Ascending aorta (tissue), 2 donors: ENCODE measurements around the gene NR3C1. TPM values are rescaled to one million over a fixed set of nuclear protein-coding genes. Genes with fewer than 3 reads are reported as not detected.

Source experiments
- DNase-seq, 2 donors: peaks; one replicate each; pipeline ENCODE4 v3.0.0-alpha.2; 2019; ENCODE audit warnings: low spot score in 2 of 2
- H3K27ac ChIP-seq, 2 donors: fragments of 200-600 bp; sonication (generic); one replicate each; pipeline ENCODE4 v1.5.1; 2016 to 2017; ENCODE audit warnings: mild to moderate bottlenecking in 1 of 2
- H3K27me3 ChIP-seq: fragments of 200-600 bp; sonication (generic); one replicate; pipeline ENCODE4 v1.5.1; 2017
- H3K36me3 ChIP-seq, 2 donors: fragments of 200-600 bp; sonication (generic); one replicate each; pipeline ENCODE4 v1.5.1; 2016
- H3K4me1 ChIP-seq, 2 donors: fragments of 200-600 bp; sonication (generic); one replicate each; pipeline ENCODE4 v1.5.1; 2016 to 2017; ENCODE audit warnings: mild to moderate bottlenecking in 1 of 2
- H3K4me3 ChIP-seq, 2 donors: fragments of 200-600 bp; sonication (generic); one replicate each; pipeline ENCODE4 v1.5.1; 2016 to 2017; ENCODE audit warnings: mild to moderate bottlenecking in 1 of 2
- H3K9me3 ChIP-seq, 2 donors: fragments of 200-600 bp; sonication (generic); one replicate each; pipeline ENCODE4 v1.5.1; 2016
- intact Hi-C: fragments of 100-400 bp; cut with DNase I; formaldehyde crosslinking; loops from one replicate; pipeline ENCODE4 v1.15.1; 2023
- total RNA-seq: library from RNA; depleted of rRNA; stranded (reverse); fragments of >200 nt; gene quantifications from one replicate; pipeline ENCODE4 v1.1.0, GENCODE V29; 2016
- TF ChIP-seq, protein P1 (sequence below), 3 experiments: fragments of 200-600 bp in 2 of 3; fragments of 450-650 bp in 1 of 3; sonication (generic) in 2 of 3; IDR thresholded peaks; one replicate each; pipeline ENCODE4 v1.5.1; 2016 to 2019; ENCODE audit warnings: antibody characterized with exemption in 3 of 3, mild to moderate bottlenecking in 1 of 3, moderate library complexity in 1 of 3

NR3C1 gene
- total RNA-seq, 1 donor from 2014 or later = 18.4 TPM

GRCh38 chr5:143262393-143263174 lies 140.9 kb downstream of the NR3C1 start:
- no peak for DNase-seq
- Histone ChIP-seq H3K9me3 (no peaks in the 10 kb centered on the region), H3K4me1 (no peaks in the 10 kb centered on the region), H3K36me3 (no peaks in the 10 kb centered on the region), H3K27me3 (no peaks in the 10 kb centered on the region), H3K27ac (no peak overlapping the region), H3K4me3 (no peak overlapping the region)
- intact Hi-C loops = no loop called here
- TF ChIP-seq, protein P1, sequence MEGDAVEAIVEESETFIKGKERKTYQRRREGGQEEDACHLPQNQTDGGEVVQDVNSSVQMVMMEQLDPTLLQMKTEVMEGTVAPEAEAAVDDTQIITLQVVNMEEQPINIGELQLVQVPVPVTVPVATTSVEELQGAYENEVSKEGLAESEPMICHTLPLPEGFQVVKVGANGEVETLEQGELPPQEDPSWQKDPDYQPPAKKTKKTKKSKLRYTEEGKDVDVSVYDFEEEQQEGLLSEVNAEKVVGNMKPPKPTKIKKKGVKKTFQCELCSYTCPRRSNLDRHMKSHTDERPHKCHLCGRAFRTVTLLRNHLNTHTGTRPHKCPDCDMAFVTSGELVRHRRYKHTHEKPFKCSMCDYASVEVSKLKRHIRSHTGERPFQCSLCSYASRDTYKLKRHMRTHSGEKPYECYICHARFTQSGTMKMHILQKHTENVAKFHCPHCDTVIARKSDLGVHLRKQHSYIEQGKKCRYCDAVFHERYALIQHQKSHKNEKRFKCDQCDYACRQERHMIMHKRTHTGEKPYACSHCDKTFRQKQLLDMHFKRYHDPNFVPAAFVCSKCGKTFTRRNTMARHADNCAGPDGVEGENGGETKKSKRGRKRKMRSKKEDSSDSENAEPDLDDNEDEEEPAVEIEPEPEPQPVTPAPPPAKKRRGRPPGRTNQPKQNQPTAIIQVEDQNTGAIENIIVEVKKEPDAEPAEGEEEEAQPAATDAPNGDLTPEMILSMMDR (IDR thresholded peaks at IDR 0.05) = no peak

DNA sequence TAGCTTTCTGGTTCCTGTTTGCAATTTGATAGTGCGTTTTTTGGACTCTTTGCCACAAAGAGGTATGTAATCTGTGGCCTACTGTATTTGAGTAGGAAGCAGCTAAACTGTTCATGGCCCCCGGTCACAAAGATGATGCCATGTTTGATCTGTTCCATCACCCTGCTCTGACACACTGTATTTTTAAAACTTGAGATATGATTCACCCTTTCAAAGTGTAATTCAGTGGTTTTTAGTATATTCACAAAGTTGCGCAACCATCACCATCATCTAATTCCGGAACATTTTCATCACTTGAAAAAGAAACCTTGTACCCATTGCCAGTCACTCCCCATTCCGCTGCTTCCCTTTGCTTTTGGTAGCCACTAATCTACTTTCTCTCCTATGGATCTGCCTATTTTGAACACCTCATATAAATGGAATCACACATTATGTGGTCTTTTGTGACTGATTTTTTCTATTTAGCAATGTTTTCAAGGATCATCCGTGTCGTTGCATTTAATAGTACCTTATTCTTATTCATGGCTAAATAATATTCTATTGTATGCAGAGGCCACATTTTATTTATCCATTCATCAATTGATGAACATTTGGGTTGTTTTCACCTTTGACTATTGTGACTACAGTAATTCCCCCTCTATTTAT lies 141.6 kb downstream of the NR3C1 start:
- H3K9me3 ChIP-seq = no peaks in the 10 kb centered on the region
- H3K36me3 ChIP-seq = no peaks in the 10 kb centered on the region
- no peak overlapping the region for H3K27ac ChIP-seq
- TF ChIP-seq, protein P1 (IDR thresholded peaks at IDR 0.05) = no peak
- intact Hi-C loops = no loop called here
- no peaks in the 10 kb centered on the region for H3K4me1 ChIP-seq
- H3K27me3 ChIP-seq = no peaks in the 10 kb centered on the region
- no peak overlapping the region for H3K4me3 ChIP-seq
- DNase-seq = no peak

- no peaks in the 10 kb centered on the region for H3K9me3 ChIP-seq
- H3K4me3 ChIP-seq = no peak overlapping the region
- TF ChIP-seq, protein P1 (IDR thresholded peaks at IDR 0.05) = no peak
- no peak overlapping the region for H3K27ac ChIP-seq
- no peaks in the 10 kb centered on the region for H3K36me3 ChIP-seq
- intact Hi-C loops = no loop called here
- no peaks in the 10 kb centered on the region for H3K4me1 ChIP-seq
- DNase-seq = no peak
- no peaks in the 10 kb centered on the region for H3K27me3 ChIP-seq
These were observed 144.3 kb downstream of the NR3C1 start for GRCh38 chr5:143259254-143259605.

GRCh38 chr5:143258559-143259253 lies 144.8 kb downstream of the NR3C1 start:
- no peaks in the 10 kb centered on the region for H3K36me3 ChIP-seq
- no peak overlapping the region for H3K4me3 ChIP-seq
- TF ChIP-seq, protein P1 (IDR thresholded peaks at IDR 0.05) = no peak
- H3K27me3 ChIP-seq = no peaks in the 10 kb centered on the region
- intact Hi-C loops = no loop called here
- H3K4me1 ChIP-seq = no peaks in the 10 kb centered on the region
- no peaks in the 10 kb centered on the region for H3K9me3 ChIP-seq
- H3K27ac ChIP-seq = no peak overlapping the region
- no peak for DNase-seq

- DNase-seq = no peak
- H3K27ac ChIP-seq = no peak overlapping the region
- H3K36me3 ChIP-seq = no peaks in the 10 kb centered on the region
- intact Hi-C loops = no loop called here
- TF ChIP-seq, protein P1 (IDR thresholded peaks at IDR 0.05) = no peak
- no peak overlapping the region for H3K4me3 ChIP-seq
- H3K9me3 ChIP-seq = no peaks in the 10 kb centered on the region
- no peaks in the 10 kb centered on the region for H3K4me1 ChIP-seq
- no peaks in the 10 kb centered on the region for H3K27me3 ChIP-seq
These were observed 148.7 kb downstream of the NR3C1 start for GRCh38 chr5:143254819-143255218.
